DOHH2 (cell line): ENCODE data around the gene IRF7.
"Not testable (repeated sequence)": the region's sequence is repeated elsewhere in the genome, so short reads cannot be mapped to it uniquely, and the experiment has no call there.

Source experiments
- H3F3A ChIP-seq: fragments of 200-600 bp; sonication (generic), shearing (Covaris generic); 2 replicates; pipeline ENCODE4 v1.6.0; 2016; ENCODE audit warnings: antibody characterized with exemption, mild to moderate bottlenecking; ENCODE audit not compliant: control insufficient read depth, insufficient read depth
- H3K27ac ChIP-seq: fragments of 200-600 bp; sonication (generic); 2 replicates; pipeline ENCODE4 v1.5.1; 2014; ENCODE audit warnings: low read depth, mild to moderate bottlenecking, low read length, moderate library complexity
- H3K27me3 ChIP-seq: fragments of 200-600 bp; sonication (generic); 2 replicates; pipeline ENCODE4 v1.6.1; 2014; ENCODE audit warnings: mild to moderate bottlenecking, low read length, mixed read lengths; ENCODE audit not compliant: control insufficient read depth
- H3K36me3 ChIP-seq: fragments of 200-600 bp; sonication (generic); 2 replicates; pipeline ENCODE4 v1.6.1; 2014; ENCODE audit warnings: mild to moderate bottlenecking, low read length, moderate library complexity, mixed read lengths; ENCODE audit not compliant: control insufficient read depth
- H3K4me1 ChIP-seq: fragments of 200-600 bp; sonication (generic); 2 replicates; pipeline ENCODE4 v1.6.1; 2014; ENCODE audit warnings: mild to moderate bottlenecking, low read length, mixed read lengths; ENCODE audit not compliant: control insufficient read depth
- H3K4me2 ChIP-seq: fragments of 200-600 bp; sonication (generic); 2 replicates; pipeline ENCODE4 v1.6.0; 2014; ENCODE audit warnings: mild to moderate bottlenecking, low read length, moderate library complexity
- H3K4me3 ChIP-seq: fragments of 200-600 bp; sonication (generic); 2 replicates; pipeline ENCODE4 v1.5.1; 2014; ENCODE audit warnings: mild to moderate bottlenecking, low read length, mixed read lengths
- H3K79me2 ChIP-seq: fragments of 200-600 bp; sonication (generic); 2 replicates; pipeline ENCODE4 v1.6.1; 2014; ENCODE audit warnings: mild to moderate bottlenecking, low read length, mixed read lengths; ENCODE audit not compliant: control insufficient read depth
- H3K9me2 ChIP-seq: fragments of 200-600 bp; sonication (generic); replicated peaks from 2 replicates; pipeline ENCODE4 v1.6.1; 2014; ENCODE audit warnings: mild to moderate bottlenecking, low read length, mixed read lengths; ENCODE audit not compliant: control insufficient read depth
- H3K9me3 ChIP-seq: fragments of 200-600 bp; sonication (generic); 2 replicates; pipeline ENCODE4 v1.6.1; 2014; ENCODE audit warnings: antibody characterized with exemption, low read length, mixed read lengths; ENCODE audit not compliant: control insufficient read depth, insufficient read depth
- H4K20me1 ChIP-seq: fragments of 200-600 bp; sonication (generic); 2 replicates; pipeline ENCODE4 v1.6.0; 2014; ENCODE audit warnings: low read depth, mild to moderate bottlenecking, antibody characterized with exemption, low read length, moderate library complexity; ENCODE audit not compliant: control insufficient read depth, insufficient read depth
- EZH2phosphoT487 ChIP-seq: fragments of 200-600 bp; sonication (generic); IDR thresholded peaks from 2 replicates; pipeline ENCODE4 v1.6.1; 2017; ENCODE audit warnings: borderline replicate concordance, mild to moderate bottlenecking, antibody characterized with exemption, low read length, moderate library complexity, mixed read lengths
- TF ChIP-seq, protein P1 (sequence below): fragments of 200-600 bp; sonication (generic); IDR thresholded peaks from one replicate; pipeline ENCODE4 v1.5.1; 2014; ENCODE audit warnings: antibody characterized with exemption, mild to moderate bottlenecking, low read depth, low read length; ENCODE audit not compliant: poor library complexity, severe bottlenecking

Gene IRF7

DNA sequence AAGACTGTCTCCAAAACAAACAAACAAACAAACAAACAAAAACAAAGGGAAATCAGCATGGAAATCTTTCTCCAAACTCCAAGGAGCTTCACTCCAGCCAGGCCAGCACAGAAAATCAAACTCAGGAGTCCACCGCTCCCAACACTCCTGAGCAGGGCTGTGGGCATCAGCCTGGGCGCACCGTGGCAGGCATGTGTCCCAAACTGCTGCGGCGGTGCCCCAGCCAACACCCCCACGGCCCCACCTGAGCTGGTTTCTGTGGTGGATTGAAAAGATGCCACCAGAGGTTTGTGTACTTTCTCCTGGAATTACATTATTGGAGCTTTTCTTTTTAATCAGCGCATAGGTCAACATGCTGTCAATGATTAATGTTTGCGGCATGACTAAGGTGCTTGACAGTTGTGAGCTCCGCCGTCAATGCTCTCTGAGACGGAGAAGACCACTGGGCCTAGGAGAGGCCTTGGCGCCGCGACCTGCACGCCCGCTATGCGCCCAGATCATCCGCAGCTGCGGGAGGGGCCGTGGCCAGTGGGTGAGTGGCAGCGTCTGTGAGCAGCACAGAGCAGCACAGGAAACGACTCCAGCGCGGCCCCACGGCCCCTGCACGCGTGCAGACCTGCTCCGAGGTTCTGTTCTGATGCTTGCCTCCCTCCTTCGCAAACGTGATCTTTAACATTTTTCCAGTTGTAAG lies 39.4 kb upstream of the IRF7 start:
- no peak overlapping the region for H3K4me2 ChIP-seq
- H3K79me2 ChIP-seq: no peaks in the 10 kb centered on the region
- TF ChIP-seq EZH2phosphoT487: no peak
- TF ChIP-seq, protein P1, sequence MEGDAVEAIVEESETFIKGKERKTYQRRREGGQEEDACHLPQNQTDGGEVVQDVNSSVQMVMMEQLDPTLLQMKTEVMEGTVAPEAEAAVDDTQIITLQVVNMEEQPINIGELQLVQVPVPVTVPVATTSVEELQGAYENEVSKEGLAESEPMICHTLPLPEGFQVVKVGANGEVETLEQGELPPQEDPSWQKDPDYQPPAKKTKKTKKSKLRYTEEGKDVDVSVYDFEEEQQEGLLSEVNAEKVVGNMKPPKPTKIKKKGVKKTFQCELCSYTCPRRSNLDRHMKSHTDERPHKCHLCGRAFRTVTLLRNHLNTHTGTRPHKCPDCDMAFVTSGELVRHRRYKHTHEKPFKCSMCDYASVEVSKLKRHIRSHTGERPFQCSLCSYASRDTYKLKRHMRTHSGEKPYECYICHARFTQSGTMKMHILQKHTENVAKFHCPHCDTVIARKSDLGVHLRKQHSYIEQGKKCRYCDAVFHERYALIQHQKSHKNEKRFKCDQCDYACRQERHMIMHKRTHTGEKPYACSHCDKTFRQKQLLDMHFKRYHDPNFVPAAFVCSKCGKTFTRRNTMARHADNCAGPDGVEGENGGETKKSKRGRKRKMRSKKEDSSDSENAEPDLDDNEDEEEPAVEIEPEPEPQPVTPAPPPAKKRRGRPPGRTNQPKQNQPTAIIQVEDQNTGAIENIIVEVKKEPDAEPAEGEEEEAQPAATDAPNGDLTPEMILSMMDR: no peak
- H3K9me3 ChIP-seq: no peaks in the 10 kb centered on the region
- no peaks in the 10 kb centered on the region for H3F3A ChIP-seq
- no peaks in the 10 kb centered on the region for H3K27me3 ChIP-seq
- no peaks in the 10 kb centered on the region for H3K4me1 ChIP-seq
- H3K4me3 ChIP-seq: no peak overlapping the region
- H3K9me2 ChIP-seq: no peaks in the 10 kb centered on the region
- no peaks in the 10 kb centered on the region; the same call in 1 of the 2 replicates for H3K36me3 ChIP-seq
- no peak overlapping the region for H3K27ac ChIP-seq
- no peaks in the 10 kb centered on the region for H4K20me1 ChIP-seq

DNA sequence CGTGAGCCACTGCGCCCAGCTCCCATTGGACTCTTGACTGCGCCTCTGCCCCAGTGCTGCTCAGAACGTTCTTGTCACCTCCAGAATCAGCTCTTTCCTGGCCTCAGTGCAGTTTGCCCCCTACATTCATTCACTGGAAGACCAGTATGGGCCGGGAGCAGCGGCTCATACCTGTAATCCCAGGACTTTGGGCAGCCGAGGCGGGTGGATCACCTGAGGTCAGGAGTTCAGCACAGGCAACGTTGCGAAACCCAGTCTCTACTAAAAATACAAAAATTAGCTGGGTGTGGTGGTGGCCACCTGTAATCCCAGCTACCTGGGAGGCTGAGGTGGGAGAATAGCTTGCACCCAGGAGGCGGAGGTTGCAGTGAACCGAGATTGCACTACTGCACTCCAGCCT lies 38.7 kb upstream of the IRF7 start:
- not testable (repeated sequence) for H3F3A ChIP-seq, H3K79me2 ChIP-seq, H3K4me3 ChIP-seq, H3K27me3 ChIP-seq, H4K20me1 ChIP-seq, H3K4me2 ChIP-seq, H3K27ac ChIP-seq, H3K4me1 ChIP-seq, H3K9me3 ChIP-seq, H3K36me3 ChIP-seq, H3K9me2 ChIP-seq

DNA sequence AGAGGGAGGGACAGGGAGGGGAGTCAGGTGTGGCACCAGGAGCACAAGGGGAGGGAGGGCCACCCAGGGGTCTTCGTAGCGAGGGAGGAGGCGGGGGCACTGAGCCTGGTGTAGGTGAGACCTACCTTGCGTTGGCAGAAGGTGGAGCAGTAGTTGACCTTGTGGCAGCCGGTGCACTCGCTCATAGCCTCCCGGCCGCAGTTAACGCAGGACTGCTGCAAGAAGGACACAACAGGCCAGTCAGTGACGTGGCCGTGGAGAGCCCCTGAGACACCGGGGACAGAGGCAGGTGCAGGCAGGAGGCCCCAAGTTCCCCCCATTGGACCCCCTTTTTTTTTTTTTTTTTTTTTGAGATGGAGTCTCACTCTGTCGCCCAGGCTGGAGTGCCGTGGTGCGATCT lies 38.1 kb upstream of the IRF7 start:
- H3K36me3 ChIP-seq: no peaks in the 10 kb centered on the region
- no peaks in the 10 kb centered on the region for H3F3A ChIP-seq
- H3K27me3 ChIP-seq: no peaks in the 10 kb centered on the region
- no peak overlapping the region for H3K4me3 ChIP-seq
- H4K20me1 ChIP-seq: no peaks in the 10 kb centered on the region
- no peak overlapping the region for H3K4me2 ChIP-seq
- H3K27ac ChIP-seq: no peak overlapping the region
- no peak for TF ChIP-seq EZH2phosphoT487
- TF ChIP-seq, protein P1: no peak
- no peaks in the 10 kb centered on the region for H3K9me2 ChIP-seq
- no peaks in the 10 kb centered on the region for H3K4me1 ChIP-seq
- H3K9me3 ChIP-seq: no peaks in the 10 kb centered on the region
- H3K79me2 ChIP-seq: no peaks in the 10 kb centered on the region

DNA sequence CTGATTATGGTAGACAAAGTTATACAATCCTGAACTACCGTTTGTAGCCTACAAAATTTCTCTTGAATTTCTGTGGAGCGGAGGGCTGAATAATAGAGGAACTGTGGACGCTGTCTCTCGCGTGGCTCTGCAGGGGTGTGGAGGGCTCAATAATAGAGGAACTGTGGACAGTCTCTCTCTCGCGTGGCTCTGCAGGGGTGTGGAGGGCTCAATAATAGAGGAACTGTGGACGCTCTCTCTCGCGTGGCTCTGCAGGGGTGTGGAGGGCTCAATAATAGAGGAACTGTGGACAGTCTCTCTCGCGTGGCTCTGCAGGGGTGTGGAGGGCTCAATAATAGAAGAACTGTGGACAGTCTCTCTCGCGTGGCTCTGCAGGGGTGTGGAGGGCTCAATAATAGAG lies 37.4 kb upstream of the IRF7 start:
- not testable (repeated sequence) for H3K79me2 ChIP-seq, H3K4me1 ChIP-seq, H4K20me1 ChIP-seq, H3K9me2 ChIP-seq, H3K4me2 ChIP-seq, H3K4me3 ChIP-seq, H3K9me3 ChIP-seq, H3K36me3 ChIP-seq, H3F3A ChIP-seq, H3K27ac ChIP-seq, H3K27me3 ChIP-seq
